ENCODE data around the gene ZWILCH.

ZWILCH gene

GRCh38 chr15:66594344-66594743 lies 89.2 kb downstream of the ZWILCH start:
- no peak overlapping the region for H3K27ac ChIP-seq (replicated peaks)
- TF ChIP-seq, protein P1, sequence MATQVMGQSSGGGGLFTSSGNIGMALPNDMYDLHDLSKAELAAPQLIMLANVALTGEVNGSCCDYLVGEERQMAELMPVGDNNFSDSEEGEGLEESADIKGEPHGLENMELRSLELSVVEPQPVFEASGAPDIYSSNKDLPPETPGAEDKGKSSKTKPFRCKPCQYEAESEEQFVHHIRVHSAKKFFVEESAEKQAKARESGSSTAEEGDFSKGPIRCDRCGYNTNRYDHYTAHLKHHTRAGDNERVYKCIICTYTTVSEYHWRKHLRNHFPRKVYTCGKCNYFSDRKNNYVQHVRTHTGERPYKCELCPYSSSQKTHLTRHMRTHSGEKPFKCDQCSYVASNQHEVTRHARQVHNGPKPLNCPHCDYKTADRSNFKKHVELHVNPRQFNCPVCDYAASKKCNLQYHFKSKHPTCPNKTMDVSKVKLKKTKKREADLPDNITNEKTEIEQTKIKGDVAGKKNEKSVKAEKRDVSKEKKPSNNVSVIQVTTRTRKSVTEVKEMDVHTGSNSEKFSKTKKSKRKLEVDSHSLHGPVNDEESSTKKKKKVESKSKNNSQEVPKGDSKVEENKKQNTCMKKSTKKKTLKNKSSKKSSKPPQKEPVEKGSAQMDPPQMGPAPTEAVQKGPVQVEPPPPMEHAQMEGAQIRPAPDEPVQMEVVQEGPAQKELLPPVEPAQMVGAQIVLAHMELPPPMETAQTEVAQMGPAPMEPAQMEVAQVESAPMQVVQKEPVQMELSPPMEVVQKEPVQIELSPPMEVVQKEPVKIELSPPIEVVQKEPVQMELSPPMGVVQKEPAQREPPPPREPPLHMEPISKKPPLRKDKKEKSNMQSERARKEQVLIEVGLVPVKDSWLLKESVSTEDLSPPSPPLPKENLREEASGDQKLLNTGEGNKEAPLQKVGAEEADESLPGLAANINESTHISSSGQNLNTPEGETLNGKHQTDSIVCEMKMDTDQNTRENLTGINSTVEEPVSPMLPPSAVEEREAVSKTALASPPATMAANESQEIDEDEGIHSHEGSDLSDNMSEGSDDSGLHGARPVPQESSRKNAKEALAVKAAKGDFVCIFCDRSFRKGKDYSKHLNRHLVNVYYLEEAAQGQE (IDR thresholded peaks at IDR 0.05; ENCODE audit: insufficient replicate concordance, low read depth): no peak
- TF ChIP-seq GABPA (IDR thresholded peaks at IDR 0.05; ENCODE audit: low read depth) (no peak), SPI1 (IDR thresholded peaks at IDR 0.05; ENCODE audit: borderline replicate concordance, low read depth) (no peak), POLR2AphosphoS5 (IDR thresholded peaks at IDR 0.05; ENCODE audit: low read depth) (no peak), CTCF (IDR thresholded peaks at IDR 0.05; ENCODE audit: insufficient read depth, low read length) (no peak)
- no peak for DNase-seq (ENCODE audit: low read depth in 1 of 2, low spot score in 1 of 2)
- no peak overlapping the region for H3K4me3 ChIP-seq (replicated peaks; ENCODE audit: insufficient read depth, low read length)
- H3K27me3 ChIP-seq (ENCODE audit: insufficient read depth, poor library complexity, severe bottlenecking): no peaks in the 10 kb centered on the region

DNA sequence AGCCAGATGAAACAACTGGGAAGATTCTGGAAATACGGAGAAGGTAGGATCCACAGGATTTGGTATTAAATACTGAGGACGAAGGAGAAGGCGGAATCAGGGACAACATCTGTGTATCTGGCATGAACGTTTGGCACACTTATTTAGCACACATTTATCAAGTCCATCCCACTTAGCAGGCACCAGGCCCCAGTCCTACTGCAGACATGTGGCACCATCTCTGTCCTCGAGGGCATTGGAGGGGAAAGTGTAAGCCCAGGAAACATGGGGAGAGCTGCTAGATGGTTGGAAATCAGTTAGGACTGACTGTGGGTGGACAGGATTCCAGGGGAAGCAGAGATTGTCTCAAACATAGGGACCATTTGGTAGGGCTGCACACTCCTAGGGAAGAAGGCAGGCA lies 89.7 kb downstream of the ZWILCH start:
- no peak for DNase-seq (ENCODE audit: low read depth in 1 of 2, low spot score in 1 of 2)

GRCh38 chr15:66595332-66595731 lies 90.2 kb downstream of the ZWILCH start:
- no peak overlapping the region for H3K27ac ChIP-seq (replicated peaks)
- no peak overlapping the region for H3K4me3 ChIP-seq (replicated peaks; ENCODE audit: insufficient read depth, low read length)
- TF ChIP-seq POLR2AphosphoS5 (IDR thresholded peaks at IDR 0.05; ENCODE audit: low read depth) (no peak), GABPA (IDR thresholded peaks at IDR 0.05; ENCODE audit: low read depth) (no peak), SPI1 (IDR thresholded peaks at IDR 0.05; ENCODE audit: borderline replicate concordance, low read depth) (no peak), CTCF (IDR thresholded peaks at IDR 0.05; ENCODE audit: insufficient read depth, low read length) (no peak)
- TF ChIP-seq, protein P1 (IDR thresholded peaks at IDR 0.05; ENCODE audit: insufficient replicate concordance, low read depth): no peak
- DNase-seq (ENCODE audit: low read depth in 1 of 2, low spot score in 1 of 2): no peak
- no peaks in the 10 kb centered on the region for H3K27me3 ChIP-seq (ENCODE audit: insufficient read depth, poor library complexity, severe bottlenecking)

More for the DNA sequence above, 89.7 kb downstream of the ZWILCH start:
- Histone ChIP-seq H3K4me3 (replicated peaks; ENCODE audit: insufficient read depth, low read length) (no peak overlapping the region), H3K27ac (replicated peaks) (no peak overlapping the region), H3K27me3 (ENCODE audit: insufficient read depth, poor library complexity, severe bottlenecking) (no peaks in the 10 kb centered on the region)
- TF ChIP-seq SPI1 (IDR thresholded peaks at IDR 0.05; ENCODE audit: borderline replicate concordance, low read depth) (no peak), POLR2AphosphoS5 (IDR thresholded peaks at IDR 0.05; ENCODE audit: low read depth) (no peak), CTCF (IDR thresholded peaks at IDR 0.05; ENCODE audit: insufficient read depth, low read length) (no peak), GABPA (IDR thresholded peaks at IDR 0.05; ENCODE audit: low read depth) (no peak)
- TF ChIP-seq, protein P1 (IDR thresholded peaks at IDR 0.05; ENCODE audit: insufficient replicate concordance, low read depth): no peak
